Epithelial cell of proximal tubule (primary cell): Measurements from ENCODE around the gene SLC22A1. TPM values are rescaled to one million over a fixed set of nuclear protein-coding genes. Genes with fewer than 3 reads are reported as not detected.
A peak's percentile ranks its signal among the peaks of the same experiment; 100 is the strongest.
"Not testable (repeated sequence)": the region's sequence is repeated elsewhere in the genome, so short reads cannot be mapped to it uniquely, and the experiment has no call there.

Experiments
- DNase-seq: peaks from one replicate; pipeline ENCODE4 v3.0.0-alpha.2; 2011; ENCODE audit warnings: low read depth
- H3K4me3 ChIP-seq: 2 replicates; pipeline ENCODE4 v1.5.1; 2011; ENCODE audit warnings: low read depth, mild to moderate bottlenecking, low read length
- total RNA-seq: library from RNA; depleted of rRNA; stranded (reverse); fragments of >200 nt; gene quantifications from 2 replicates; pipeline ENCODE4 v1.2.3, GENCODE V29; 2015
- TF ChIP-seq, protein P1 (sequence below): conservative IDR thresholded peaks from 2 replicates; pipeline ENCODE4 v1.5.1; 2012; ENCODE audit warnings: low read depth, mild to moderate bottlenecking, low read length

The SLC22A1 gene
- total RNA-seq, 1 donor from 2014 or later, result 0.12 TPM

GRCh38 chr6:160163912-160164311, 42.3 kb downstream of the SLC22A1 start:
- no peak for DNase-seq
- no peak overlapping the region for H3K4me3 ChIP-seq
- TF ChIP-seq, protein P1, sequence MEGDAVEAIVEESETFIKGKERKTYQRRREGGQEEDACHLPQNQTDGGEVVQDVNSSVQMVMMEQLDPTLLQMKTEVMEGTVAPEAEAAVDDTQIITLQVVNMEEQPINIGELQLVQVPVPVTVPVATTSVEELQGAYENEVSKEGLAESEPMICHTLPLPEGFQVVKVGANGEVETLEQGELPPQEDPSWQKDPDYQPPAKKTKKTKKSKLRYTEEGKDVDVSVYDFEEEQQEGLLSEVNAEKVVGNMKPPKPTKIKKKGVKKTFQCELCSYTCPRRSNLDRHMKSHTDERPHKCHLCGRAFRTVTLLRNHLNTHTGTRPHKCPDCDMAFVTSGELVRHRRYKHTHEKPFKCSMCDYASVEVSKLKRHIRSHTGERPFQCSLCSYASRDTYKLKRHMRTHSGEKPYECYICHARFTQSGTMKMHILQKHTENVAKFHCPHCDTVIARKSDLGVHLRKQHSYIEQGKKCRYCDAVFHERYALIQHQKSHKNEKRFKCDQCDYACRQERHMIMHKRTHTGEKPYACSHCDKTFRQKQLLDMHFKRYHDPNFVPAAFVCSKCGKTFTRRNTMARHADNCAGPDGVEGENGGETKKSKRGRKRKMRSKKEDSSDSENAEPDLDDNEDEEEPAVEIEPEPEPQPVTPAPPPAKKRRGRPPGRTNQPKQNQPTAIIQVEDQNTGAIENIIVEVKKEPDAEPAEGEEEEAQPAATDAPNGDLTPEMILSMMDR, result no peak

DNA sequence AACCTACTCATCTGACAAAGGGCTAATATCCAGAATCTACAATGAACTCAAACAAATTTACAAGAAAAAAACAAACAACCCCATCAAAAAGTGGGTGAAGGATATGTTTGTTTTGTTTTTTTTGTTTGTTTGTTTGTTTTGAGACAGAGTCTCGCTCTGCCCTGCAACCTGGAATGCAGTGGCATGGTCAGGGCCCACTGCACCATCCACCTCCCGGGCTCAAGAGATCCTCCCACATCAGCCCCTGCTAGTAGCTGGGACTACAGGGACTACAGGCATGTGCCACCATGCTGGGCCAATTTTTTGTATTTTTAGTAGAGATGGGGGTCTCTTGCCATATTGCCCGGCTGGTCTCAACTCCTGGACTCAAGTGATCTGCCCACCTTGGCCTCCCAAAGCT, 44.3 kb downstream of the SLC22A1 start:
- DNase-seq, H3K4me3 ChIP-seq: not testable (repeated sequence)

- TF ChIP-seq, protein P1, result no peak
- peak; percentile 35 for DNase-seq
- no peak overlapping the region for H3K4me3 ChIP-seq
Measured at GRCh38 chr6:160167604-160168399, 46.2 kb downstream of the SLC22A1 start.

GRCh38 chr6:160170018-160170680, 48.5 kb downstream of the SLC22A1 start:
- DNase-seq, result no peak
- TF ChIP-seq, protein P1, result no peak
- no peak overlapping the region for H3K4me3 ChIP-seq

DNA sequence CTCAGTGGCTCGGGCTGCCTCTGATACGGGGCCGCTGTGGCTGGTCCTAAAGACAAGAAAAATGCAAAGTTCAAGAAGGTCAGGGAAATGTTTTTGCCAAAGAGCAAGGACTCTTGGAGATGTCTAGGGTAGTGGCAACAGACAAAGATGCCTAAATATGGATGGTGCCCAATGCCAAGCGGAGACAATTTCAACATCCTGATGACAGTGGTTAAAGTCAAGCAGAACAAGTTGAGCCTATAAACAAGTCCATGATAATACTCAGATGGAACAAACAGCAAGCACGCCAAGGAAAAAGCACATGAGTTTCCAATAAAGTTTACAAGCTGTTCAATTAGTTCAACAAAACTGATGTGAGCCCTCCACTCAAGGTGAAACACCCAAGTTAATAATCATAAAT, 51.1 kb downstream of the SLC22A1 start:
- no peak for DNase-seq
- no peak overlapping the region for H3K4me3 ChIP-seq
- TF ChIP-seq, protein P1, result no peak

GRCh38 chr6:160173806-160174527, 52.4 kb downstream of the SLC22A1 start:
- DNase-seq, result no peak
- TF ChIP-seq, protein P1, result no peak
- no peak overlapping the region for H3K4me3 ChIP-seq

GRCh38 chr6:160174681-160175080, 53.1 kb downstream of the SLC22A1 start:
- no peak overlapping the region for H3K4me3 ChIP-seq
- no peak for DNase-seq
- TF ChIP-seq, protein P1, result no peak
